GM21526 (cell line): ENCODE measurements around the gene ZNF660.

Experiments
- ATAC-seq: cut with Tn5 transposase; IDR thresholded peaks from one replicate; pipeline ENCODE4 v1.9.1; 2021; ENCODE audit warnings: moderate library complexity; ENCODE audit not compliant: unreplicated experiment, low FRiP score

Gene ZNF660

DNA sequence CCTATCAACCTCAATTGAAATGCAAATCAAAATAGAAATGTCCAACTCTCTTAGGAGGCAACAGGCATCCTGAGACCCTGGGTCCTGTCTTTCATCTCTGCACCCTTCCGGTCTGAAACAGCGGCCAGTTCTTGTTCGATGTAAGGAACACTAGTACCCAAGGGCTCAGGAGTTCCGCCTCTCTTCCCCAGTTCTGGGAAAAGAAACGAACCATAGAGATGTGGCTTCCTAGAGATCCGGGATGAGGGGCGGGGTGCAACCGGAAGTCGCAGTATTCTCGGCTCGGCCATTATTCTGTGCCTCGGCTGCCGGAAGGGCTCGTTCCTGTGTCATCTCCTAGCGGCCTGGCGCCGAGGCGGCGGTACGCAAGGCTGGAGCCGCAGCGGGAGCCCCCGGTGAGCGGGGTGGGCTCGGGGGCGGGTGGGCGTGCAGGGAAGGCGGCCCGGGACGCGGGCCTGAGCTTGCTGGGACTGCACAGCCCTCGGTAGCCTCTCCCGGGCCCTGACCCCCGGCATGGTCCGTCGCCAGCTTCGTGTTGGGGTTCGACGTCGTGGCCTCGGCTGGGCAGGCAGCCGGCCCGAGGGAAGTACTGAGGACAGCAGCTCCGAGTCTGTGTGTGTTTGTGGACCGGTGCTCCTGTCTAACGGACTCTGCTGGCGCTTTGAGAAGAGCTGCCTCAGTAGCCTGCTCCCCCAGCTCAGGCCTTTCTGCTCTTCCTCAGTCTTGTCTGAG is 40.2 kb downstream of the ZNF660 start, which contains the start of gene ZNF197:
Gene ZNF197, plus strand, starts transcription at position 288 of the 732 bp plus-strand sequence. CDS start 4,119 bp downstream, outside the sequence.
- ATAC-seq = peak; percentile 89

DNA sequence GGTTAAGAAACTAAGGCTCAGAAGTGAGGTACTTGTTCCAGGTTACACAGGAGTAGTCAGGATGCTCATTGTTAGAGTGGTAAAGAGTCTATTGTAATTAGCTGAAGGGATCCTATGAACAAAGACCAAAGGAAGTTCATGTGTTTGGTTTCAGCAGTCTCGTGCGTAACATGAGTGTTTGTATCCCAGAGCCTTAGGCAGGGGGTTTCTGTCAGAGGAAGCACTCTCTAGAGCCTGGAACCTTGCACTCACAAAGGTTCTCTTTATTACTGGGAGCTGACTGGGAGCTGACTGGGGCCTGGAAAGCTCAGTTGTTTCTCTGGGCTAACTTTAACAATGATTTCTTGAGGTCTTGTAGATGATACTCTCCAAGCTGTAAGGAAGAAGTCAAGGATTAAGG is 44.0 kb downstream of the ZNF660 start:
- no peak for ATAC-seq

DNA sequence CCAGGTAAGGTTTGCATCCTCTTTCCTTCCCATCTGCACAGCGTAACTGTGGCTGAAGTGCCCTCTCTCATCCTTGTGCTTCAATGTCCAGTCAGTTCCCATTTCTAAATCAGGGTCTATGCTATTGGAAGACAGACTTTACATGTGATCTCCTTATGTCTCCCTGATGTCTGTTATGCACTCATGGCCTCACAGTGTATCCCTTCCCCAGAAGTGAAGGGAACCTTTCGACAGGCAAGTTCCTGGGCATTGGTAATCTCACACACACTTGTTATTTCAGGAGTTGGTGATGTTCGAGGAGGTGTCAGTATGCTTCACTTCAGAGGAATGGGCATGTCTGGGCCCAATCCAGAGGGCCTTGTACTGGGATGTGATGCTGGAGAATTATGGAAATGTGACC is 47.4 kb downstream of the ZNF660 start:
- no peak for ATAC-seq

DNA sequence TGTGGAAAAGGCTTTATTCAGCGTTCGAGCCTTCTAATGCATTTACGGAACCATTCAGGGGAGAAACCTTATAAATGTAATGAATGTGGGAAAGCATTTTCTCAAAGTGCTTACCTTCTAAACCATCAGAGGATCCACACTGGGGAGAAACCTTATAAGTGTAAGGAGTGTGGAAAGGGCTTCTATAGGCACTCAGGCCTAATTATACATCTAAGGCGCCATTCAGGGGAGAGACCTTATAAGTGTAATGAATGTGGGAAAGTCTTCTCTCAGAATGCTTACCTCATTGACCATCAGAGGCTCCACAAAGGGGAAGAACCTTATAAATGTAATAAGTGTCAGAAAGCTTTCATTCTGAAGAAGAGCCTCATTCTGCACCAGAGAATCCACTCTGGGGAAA is 57.6 kb downstream of the ZNF660 start:
- no peak for ATAC-seq

DNA sequence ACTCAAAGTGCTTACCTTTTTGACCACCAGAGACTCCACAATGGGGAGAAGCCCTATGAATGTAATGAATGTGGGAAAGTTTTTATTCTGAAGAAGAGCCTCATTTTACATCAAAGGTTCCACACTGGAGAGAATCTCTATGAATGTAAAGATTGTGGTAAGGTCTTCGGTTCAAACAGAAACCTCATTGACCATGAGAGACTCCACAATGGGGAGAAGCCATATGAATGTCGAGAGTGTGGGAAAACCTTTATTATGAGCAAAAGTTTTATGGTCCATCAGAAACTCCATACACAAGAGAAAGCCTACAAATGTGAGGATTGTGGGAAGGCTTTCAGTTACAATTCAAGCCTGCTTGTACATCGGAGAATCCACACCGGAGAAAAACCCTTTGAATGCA is 58.3 kb downstream of the ZNF660 start:
- no peak for ATAC-seq

DNA sequence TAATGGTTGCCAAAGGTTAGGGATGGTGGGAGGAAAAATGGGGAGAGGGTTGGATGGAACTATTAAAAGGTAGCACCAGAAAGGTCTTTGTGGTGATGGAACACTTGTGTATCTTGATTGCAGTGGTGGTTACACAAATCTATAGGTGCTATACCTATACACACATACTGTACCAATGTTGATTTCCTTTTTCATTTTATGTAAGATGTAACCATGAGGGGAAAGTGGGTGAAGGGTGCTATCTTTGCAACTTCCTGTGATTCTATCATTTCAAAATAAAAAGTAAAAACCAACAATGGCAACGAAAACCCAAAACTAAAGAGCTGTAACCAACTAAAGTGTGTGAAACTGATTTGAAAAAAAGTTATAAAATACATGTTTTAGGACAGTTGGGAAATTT is 63.0 kb downstream of the ZNF660 start:
- no peak for ATAC-seq

DNA sequence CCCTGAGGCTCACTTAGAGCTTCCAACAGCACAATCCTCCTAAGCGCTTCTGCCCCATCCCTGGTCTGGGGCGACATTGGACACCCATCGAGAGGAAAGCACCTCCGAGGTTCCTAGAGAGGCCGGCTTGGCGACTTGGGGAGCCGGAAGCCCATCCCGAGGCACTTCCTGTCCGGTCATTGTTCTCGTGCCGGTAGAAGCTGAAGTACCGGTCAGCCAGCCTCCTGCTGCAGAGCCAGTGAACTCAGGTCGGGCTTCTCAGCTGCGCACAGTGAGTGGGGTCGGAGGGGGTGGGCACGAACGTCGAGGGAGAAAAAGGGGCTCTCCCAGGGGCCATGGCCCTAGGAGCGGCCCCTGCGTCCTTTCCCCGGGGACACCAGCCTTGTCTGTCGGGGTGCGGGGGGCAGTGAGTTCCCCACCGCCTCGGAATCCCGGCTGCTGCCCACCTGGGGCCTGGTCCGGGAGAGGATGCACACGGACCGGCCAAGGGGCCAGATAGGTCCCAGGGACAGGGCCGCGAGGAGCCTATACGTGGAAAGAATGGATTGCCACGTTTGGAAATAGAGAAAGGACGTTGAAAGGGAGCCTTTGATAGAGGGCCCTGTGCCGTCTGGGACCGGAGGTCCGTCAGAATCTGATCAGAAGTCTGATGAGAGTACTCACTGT is 63.9 kb downstream of the ZNF660 start, which contains the start of gene ZNF35:
Gene ZNF35, plus strand, starts transcription at position 169 of the 666 bp plus-strand sequence. CDS start 2,336 bp downstream, outside the sequence.
- ATAC-seq = peak; percentile 94
